ENCODE data around the gene PANK2.

DNA sequence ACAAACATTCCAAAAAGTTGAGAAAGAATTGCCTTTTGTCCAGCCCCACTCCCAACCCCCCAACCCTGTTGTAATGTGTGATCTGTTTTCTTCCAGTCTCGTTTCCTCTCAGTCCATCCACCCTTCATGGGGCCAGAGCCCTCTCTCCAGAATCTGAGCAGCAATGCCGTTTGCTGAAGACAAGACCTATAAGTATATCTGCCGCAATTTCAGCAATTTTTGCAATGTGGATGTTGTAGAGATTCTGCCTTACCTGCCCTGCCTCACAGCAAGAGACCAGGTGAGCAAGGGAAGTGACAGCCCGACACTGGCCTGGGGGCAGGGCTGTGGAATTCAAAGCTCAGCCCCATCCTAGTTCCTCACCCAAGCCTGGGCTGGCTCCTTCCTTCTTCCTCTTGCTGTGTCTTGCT is 34.7 kb upstream of the PANK2 start:
- no peak for TF ChIP-seq POLR2A (IDR thresholded peaks at IDR 0.05)
- no peak for TF ChIP-seq CTCF (IDR thresholded peaks at IDR 0.05)
- no peak for TF ChIP-seq POLR2AphosphoS5 (IDR thresholded peaks at IDR 0.05; ENCODE audit: insufficient read depth in 1 of 2, low read depth in 1 of 2)
